ENCODE data around the gene ZNF598.
A peak's percentile ranks its signal among the peaks of the same experiment; 100 is the strongest.

ZNF598 gene

GRCh38 chr16:1990351-1991134, 19.1 kb downstream of the ZNF598 start:
- DNase-seq (ENCODE audit: low spot score) = no peak

DNA sequence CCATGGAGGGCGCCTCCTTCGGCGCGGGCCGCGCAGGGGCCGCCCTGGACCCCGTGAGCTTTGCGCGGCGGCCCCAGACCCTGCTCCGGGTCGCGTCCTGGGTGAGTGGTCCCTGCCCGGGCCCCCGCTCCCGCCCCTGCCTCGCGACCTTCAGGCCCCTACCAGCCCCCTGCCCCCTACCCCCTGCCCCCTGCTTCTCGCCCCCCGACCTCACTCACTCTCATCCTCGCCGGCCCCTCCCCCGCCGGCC, 19.6 kb downstream of the ZNF598 start:
- DNase-seq (ENCODE audit: low spot score) = no peak

DNA sequence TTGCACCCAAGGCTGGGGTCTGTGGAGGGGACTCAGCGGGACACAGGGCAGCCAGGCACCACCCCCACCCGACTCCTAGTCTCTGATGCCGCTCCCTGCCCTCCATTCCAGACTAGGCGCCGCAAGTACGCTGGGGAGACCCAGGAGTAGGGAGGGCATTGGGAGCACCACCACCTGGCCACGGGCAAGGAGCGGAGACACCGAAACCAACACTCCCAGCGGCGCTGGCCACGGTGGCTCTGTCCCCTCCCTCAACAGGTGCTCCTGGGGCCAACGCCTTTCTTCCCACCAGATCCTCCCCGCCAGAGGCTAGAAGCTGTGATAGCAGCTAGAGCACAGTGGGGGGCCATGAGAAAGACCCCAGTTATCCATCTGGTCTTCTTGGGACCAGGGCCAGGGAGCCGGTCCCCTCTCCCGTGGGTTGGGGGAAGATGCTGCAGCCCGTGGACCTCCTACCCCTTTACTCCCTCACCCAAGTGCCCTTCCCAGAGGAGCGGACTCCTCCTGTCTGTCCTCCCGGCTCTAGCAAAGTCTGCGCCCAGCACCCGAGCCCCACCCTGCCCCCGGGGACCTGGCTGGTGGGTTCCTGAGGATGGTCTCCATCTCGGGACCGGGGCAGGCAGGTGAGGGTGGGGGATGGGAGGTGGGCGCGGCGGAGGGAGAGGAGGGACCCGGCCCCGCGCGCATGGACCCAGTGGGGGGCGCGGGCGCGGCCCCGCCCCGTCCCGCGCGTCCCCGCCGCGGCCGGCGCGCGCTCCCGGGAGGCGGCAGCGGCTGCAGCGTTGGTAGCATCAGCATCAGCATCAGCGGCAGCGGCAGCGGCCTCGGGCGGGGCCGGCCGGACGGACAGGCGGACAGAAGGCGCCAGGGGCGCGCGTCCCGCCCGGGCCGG, 20.2 kb downstream of the ZNF598 start, which contains the start of gene SYNGR3:
SYNGR3 (plus strand) TSS at position 762 of the 892 bp plus-strand sequence. CDS start 133 bp downstream, outside the sequence.
- no peak for DNase-seq (ENCODE audit: low spot score)

GRCh38 chr16:1987198-1987597, 22.4 kb downstream of the ZNF598 start:
- no peak for DNase-seq (ENCODE audit: low spot score)

GRCh38 chr16:1985466-1986150, 24.0 kb downstream of the ZNF598 start:
- no peak for DNase-seq (ENCODE audit: low spot score)

GRCh38 chr16:1984347-1985225, 25.0 kb downstream of the ZNF598 start:
- DNase-seq (ENCODE audit: low spot score) = no peak

- DNase-seq (ENCODE audit: low spot score) = peak; percentile 94
Observed at GRCh38 chr16:1983544-1984346, 25.9 kb downstream of the ZNF598 start, which contains the start of gene GFER. GFER (plus strand) TSS chr16:1984193; CDS start chr16:1984219, 26 bp downstream.

- DNase-seq (ENCODE audit: low spot score) = no peak
Observed at GRCh38 chr16:1982991-1983543, 26.6 kb downstream of the ZNF598 start.

DNA sequence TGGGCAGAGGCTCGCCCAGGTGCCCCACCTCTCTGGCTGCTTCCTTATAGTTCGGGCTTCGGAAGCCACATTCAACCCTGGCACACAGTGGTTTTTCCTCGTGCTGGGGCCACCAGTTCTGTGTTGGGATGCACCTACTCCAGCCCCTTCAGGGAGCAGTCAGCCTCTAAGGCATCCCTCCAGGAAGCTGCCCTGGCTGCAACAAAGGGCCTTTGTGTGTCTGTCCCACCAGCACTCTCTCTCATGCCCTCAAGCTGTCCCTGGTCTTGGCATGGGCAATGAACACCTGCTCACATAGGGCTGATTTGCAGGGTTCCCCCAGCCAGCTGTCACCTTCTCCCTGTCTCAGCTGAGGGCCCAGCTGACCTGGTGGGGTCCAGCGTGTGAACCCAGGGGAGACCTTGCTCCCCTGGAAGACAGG, 27.6 kb downstream of the ZNF598 start:
- DNase-seq (ENCODE audit: low spot score) = peak; percentile 39

DNA sequence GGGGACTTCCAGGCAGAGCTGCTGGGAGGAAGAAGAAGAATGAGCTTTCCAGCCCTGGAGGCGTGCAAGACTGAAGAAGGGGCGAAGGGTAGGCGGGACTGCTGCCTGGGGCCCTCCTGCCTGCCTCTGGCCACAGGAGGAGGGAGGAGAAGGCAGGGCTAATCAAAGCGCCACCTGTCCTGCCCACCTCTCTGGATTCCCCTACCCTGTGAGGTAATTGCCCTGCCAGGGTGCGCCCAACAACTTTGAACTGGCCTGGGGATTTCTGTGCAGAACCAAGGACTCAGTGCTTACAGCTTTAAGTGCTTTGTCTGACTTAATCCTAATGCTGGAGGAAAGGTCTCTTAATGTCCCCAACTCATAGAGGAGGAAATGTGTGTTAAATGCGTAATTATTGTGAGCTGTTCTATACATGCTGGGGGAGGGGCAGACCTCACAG, 28.2 kb downstream of the ZNF598 start, which contains the start of gene NOXO1:
NOXO1 (minus strand) TSS at position 72 of the 439 bp plus-strand sequence. CDS start 290 bp downstream, outside the sequence.
- no peak for DNase-seq (ENCODE audit: low spot score)

DNA sequence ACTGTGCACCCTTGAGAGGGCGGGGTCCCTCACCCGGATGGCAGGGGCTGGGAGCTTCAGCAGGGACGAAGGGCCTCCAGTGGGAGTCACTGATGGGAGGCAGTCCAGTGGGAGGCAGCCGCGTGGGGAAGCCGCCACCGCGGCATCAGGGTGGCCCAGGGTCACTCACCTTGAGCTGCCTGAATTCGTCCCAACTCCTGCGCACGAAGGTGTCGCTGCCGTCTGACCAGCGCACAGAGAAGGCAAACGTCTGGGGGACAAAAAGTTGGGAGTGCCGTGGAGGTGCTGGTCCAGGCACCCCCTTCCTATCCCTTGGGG, 28.9 kb downstream of the ZNF598 start:
- DNase-seq (ENCODE audit: low spot score) = no peak

DNA sequence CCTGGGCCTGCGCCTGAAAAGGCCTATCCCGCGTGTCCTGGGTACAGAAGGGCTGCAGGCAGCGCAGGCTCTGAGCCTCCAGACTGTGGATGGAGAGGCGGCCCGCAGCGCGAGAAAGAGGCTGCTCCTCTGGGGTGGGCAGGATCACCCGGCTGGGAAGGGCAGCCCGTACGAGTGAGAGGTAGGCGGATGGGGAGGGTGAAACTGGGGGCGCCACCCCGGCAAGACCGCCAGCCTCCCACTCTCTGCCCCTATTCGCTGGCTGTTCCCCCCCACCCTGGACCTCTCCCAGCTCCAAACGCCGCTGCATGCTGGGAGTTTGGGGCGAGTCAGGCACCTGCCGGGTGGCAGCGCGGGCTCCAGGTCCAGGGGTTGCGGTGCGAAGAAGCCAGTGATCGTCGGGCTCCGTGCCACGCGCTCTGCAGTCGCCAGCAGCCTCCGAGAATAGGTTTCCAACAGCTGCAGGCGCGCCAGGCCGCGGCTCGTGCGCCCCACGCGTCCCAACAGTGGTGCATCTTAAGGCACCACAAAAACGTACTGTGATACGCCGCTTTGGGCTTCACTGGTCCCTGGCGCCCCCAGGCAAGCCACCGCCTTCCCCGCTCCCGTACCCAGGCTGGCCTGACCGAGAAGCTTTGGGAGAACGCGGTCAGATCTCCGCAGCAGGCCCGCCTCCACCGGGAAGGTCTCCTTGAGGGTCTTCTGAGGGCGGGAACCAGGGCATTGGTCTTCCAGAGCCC, 29.4 kb downstream of the ZNF598 start:
- DNase-seq (ENCODE audit: low spot score) = no peak

GRCh38 chr16:1979271-1980029, 30.2 kb downstream of the ZNF598 start:
- peak; percentile 33 for DNase-seq (ENCODE audit: low spot score)

DNA sequence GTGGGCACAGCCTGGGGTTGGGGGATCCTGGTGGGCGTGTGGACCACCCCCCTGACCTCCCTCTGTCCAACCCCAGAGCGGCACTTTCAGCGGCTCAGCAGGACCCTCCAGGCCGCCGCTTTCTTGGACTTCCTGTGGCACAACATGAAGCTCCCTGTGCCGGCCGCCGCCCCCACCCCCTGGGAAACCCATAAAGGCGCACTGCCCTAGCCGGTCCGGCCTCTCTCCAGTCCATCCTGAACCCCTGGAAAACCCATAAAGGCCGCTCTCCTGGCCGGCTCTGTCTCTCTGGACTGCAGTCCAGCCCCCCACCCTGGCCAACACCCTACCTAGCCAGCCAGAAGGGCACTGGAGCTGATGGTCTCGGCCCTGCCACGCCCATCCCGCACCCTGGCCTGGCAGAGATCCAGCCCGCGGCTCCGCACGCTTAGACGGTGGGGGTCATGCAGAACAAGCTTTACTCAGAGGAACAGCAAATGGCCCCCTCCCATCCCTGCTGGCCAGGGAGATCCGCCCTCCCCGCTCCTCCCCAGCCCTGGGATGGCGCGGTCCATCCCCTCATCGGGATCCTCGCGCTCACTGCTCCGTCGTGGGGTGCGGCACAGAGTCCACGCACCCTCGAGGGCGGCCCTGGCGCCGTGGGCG, 31.0 kb downstream of the ZNF598 start:
- no peak for DNase-seq (ENCODE audit: low spot score)

GRCh38 chr16:1977875-1978268, 31.7 kb downstream of the ZNF598 start:
- DNase-seq (ENCODE audit: low spot score) = no peak

- no peak for DNase-seq (ENCODE audit: low spot score)
Observed at GRCh38 chr16:1976951-1977874, 32.4 kb downstream of the ZNF598 start.

DNA sequence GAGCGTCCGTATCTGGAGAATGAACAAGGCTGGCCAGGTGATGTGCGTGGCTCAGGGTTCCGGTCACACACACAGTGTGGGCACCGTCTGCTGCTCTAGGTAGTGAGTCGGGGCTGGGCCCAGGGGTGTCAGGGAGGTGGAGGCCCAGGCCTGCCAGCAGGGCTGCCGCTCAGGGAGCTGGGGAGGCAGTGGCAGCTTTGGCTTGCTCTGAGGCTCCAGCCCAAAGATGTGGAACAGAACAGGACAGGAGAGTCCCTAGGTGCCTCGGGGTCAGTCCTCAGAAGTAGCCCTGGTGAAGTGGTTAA, 33.5 kb downstream of the ZNF598 start:
- no peak for DNase-seq (ENCODE audit: low spot score)

Data from kidney tubule cell (primary cell).